NCI-H524 (cell line): Measurements from ENCODE around the gene ADAMTS17.

ENCODE experiments used
- DNase-seq, 2 experiments: peaks; one replicate each; lab custom pipeline; 2025; lab: John Stamatoyannopoulos, UW

Gene ADAMTS17, protein sequence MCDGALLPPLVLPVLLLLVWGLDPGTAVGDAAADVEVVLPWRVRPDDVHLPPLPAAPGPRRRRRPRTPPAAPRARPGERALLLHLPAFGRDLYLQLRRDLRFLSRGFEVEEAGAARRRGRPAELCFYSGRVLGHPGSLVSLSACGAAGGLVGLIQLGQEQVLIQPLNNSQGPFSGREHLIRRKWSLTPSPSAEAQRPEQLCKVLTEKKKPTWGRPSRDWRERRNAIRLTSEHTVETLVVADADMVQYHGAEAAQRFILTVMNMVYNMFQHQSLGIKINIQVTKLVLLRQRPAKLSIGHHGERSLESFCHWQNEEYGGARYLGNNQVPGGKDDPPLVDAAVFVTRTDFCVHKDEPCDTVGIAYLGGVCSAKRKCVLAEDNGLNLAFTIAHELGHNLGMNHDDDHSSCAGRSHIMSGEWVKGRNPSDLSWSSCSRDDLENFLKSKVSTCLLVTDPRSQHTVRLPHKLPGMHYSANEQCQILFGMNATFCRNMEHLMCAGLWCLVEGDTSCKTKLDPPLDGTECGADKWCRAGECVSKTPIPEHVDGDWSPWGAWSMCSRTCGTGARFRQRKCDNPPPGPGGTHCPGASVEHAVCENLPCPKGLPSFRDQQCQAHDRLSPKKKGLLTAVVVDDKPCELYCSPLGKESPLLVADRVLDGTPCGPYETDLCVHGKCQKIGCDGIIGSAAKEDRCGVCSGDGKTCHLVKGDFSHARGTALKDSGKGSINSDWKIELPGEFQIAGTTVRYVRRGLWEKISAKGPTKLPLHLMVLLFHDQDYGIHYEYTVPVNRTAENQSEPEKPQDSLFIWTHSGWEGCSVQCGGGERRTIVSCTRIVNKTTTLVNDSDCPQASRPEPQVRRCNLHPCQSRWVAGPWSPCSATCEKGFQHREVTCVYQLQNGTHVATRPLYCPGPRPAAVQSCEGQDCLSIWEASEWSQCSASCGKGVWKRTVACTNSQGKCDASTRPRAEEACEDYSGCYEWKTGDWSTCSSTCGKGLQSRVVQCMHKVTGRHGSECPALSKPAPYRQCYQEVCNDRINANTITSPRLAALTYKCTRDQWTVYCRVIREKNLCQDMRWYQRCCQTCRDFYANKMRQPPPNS

DNA sequence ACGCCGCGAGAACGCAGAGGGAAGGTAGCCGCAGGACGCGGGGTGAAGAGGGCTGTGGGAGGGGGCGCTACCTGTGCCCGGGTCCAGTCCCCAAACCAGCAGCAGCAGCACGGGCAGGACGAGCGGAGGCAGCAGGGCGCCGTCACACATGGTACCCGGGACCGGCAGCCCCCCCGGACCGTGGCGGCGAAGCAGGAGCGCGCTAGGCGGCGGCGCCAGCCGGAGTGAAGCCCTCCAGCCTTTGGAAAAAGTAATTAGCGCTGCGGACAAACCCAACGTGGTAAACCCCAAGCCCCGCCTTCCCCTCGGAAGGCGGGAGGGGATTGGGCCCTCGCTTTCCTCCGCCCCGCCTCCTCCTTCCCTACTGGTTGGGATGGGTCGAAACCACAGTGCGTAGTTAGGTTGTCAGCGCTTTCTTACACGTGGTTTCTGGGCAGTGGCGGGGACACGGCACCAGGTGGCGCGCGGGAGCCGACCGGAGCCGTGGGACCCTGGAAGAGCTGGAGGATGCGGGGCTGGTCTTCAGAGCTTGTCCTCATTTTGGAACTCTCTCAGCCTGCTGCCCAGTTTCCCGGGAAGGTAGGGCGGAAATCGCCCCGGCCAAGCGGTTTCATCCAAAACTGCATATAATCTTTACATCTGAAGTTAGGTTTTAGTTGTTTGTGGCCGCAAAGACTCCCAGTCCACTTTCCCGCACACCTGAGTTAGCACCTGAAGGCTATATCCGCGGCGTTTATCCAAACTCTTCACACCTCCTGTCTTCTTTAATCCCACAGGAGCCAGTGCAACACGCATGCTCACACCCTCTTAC is at the start of gene ADAMTS17:
TSS of gene ADAMTS17 (minus strand) at position 226 of the 811 bp plus-strand sequence. CDS start at position 150, 76 bp downstream.
- peak; percentile 98 to 99 for DNase-seq

DNA sequence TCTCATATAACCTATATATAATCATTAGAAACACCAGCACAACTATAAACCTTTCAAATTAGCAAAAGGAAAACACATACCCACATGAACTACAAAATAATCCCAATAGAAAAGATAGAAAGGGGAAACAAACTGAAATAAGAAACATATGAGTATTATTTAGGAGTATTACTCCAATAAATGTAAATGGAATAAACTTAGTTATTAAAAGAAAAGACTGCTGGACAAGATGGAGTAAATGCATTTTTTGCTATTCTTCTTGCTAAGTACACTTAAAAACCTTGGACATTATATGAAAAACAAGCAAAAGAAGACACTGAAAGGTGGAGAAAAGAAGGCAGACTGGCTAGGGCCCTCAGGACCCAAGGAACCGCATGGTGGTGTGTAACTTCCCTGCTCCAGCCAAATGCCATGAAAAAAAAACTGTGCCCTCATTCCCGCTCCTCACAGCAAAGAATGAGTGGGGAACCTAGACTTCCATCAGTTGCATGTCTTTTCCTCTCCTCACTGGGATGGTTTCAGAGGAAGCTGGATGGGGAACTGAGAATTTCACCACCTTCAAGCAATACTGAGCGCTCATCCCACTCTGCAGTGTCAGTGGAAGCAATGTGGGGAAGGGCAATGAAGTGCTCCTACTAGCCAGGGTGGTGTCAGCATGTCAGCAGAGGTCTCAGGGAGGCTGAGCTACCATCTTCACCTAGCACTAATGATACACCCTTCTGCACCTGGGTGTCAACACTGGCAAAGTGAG is 43.7 kb upstream of the ADAMTS17 start:
- no peak for DNase-seq

DNA sequence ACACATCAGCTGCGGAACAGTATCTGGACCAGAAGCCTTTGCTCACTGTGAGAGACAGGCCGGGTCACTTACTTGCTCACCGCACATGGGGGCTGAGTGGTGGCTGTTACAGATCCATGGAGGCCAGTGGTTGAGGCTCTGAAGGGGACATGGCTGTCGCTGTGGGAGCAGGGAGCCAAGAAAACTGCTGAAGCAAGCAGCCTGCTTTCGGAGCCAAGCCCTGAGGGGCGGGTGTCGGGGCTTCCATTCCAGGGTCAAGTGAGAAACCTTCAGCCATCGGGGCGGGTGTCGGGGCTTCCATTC is 42.3 kb upstream of the ADAMTS17 start:
- DNase-seq = no peak

DNA sequence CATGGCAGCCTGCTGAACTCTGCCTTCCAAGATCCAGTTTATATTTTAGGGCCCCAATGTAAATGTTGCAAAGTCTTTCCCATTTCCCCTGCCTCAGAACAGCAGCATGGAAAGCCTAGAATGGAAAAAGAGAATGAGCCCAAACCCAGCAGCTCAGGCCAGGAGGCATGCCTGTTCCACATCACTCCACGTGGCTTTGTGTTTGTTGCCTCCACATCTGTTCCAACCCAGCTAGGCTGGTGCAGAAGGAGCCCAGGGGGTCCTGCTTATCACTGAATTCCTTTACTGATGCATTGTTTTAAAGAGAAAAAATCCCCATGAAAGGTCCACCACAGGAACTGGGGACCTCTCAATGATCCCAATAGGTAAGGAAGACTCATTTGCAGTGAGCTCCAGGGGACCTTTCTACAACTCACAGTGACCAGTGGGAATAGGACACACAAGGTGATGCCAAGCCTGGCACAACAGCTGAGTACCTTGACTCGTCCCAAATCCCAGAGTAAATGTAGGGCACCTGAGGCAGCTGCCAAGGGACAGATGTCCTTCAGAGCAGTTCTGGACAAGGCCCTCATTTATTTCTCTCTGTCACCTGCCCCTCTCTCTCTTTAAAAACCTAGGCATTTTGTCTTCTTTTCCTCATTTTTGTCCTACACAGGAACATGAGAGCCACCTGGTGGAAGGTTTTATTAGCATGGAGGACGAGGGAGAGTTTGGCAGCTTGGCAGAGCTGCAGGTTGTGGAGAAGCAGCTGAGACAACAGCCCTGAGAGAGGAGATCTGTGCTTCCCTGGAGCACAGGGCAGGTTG is 41.7 kb upstream of the ADAMTS17 start:
- DNase-seq = peak; percentile 22 to 49

DNA sequence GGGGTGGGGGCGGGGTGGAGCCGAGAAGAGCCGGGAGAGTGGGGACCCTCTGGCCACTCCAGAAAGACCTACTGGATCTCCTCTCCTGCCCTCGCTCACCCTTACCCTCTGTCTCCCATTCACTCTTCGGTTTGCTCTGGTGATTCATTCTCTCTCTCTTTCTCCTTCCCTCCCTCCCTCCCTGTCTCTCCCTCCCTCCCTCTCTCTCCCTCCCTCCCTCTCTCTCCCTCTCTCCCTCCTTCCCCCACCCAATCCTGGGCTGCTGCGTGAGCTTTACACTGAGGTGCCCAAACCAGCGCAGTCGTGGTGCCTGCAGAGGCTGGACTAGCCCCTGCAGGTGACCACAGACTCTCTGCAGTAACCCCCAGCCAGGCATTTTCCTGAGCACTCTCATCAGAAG is 32.2 kb upstream of the ADAMTS17 start:
- DNase-seq = no peak

DNA sequence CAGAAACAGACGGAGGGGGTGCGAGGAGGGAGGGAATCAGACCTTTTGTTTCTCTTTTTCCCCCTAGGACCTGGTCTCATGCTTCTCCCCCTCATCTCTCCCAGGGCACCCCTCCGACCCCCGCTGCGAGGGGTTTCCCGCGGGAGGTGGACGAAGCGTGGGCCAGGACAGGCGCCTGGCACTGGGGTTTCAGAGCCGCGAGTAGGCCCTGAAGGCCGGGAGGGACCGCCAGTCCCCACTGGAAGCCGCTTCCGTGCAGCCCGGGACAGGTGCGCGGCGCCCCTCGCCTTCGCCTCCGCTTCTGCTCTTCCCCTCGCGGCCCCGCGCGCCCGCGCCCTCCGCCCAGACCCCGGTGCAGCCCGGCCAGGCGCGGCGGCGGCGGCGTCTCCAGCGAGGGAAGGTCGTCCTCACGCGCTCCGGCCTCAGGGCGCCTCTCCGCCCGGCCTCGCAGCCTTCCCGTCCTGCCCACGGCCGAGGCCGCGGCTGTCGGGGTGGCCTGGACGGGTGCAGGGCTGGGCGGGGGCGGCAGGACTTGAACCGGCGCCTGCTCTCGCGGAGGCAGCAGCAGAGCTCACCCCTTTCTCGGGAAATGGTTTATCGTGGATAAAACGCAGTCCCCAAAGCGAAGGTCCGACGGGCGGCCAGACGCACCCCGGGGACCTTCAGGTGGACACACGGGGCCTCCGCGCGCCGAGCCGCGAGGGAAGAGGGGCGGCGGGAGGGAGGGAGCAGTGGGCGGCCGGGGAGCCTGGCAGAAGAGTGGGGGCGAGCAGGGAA is 31.5 kb upstream of the ADAMTS17 start:
- no peak for DNase-seq

DNA sequence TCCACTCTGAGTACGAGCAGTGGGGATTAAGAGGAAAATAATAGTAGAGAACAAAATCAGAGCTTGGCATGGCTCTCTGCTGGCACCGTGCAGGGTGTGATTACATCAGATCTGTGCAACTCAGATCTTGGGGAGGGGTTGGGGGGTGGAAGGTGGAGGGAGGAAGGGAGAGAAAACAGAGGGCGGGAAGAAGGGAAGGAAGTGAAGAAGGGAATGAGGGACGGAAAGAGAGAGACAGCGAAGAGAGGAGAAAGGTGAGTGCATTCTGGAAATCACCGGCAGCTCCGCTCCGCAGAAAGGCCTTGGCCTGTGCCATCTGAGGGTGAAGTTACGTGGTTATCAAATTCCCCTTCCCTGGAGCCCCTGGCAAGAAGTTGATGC is 31.0 kb upstream of the ADAMTS17 start:
- DNase-seq = no peak

DNA sequence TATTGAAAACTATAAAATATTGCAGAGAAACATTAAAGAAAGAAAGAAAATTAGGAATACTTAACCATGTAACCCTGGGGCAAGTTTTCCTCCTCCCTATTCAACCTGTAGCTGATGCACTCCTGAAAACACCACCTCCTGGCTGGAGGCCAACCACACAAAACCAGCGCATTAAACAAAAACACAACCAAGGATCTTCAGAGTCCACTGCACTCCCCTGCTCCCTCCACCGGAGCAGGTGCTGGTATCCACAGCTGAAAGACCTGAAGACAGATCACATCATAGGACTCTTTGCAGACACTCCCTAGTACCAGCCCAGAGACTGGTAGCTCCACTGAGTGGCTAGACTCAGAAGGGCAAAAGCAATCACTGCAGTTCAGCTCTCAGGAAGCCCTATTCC is 13.6 kb upstream of the ADAMTS17 start:
- no peak for DNase-seq

DNA sequence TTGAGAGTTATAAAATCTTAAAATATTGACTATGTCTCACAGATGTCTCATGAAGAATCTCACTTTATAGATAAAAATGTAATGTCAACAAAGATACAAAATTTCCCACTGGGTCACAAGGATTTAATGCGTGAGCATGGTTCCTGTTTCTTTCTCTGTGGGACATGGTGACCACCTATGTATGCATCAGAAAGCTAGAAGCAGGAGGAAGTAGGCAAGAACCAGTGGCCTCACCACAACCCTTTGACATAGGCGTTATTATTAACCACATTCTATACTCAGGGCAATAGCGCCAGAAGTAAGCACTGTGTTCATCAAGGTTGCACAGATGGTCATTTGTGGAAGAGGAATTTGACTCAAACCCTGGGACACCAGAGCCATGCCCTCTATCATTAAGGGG is 11.7 kb upstream of the ADAMTS17 start:
- no peak for DNase-seq

DNA sequence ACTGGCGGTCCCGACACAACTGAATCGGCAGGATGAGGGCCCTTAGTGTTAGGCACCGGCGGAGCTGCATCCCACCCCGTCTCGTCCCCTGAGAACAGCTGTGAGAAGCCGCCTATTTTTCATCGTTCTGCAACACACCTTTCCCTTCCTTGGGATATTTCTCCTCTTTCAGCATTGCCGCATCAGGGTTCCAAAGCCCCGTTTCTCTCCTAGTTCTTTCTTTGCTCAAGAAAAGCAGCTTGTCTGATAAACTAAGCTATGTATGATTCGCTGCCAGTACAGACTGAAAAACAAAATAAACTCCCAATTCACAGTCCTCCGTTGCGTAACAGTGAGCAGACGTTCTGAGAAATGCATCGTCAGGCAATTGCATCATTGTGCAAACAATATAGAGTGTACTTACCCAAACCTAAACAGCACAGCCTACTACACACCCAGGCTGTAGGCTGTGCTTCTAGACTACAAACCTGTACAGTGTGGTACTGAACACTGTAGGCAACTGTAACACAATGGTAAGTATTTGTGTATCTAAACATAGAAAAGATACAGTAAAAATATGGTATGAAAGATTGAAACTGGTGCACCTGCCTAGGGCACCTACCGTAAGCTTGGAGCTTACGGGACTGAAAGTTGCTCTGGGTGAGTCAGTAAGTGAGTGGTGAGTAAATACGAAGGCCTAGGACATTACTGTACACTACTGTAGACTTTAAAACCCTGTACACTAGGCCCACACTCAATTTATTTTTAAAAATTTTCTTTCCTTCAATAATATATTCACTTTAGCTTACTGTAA is 8.9 kb upstream of the ADAMTS17 start:
- DNase-seq = no peak

DNA sequence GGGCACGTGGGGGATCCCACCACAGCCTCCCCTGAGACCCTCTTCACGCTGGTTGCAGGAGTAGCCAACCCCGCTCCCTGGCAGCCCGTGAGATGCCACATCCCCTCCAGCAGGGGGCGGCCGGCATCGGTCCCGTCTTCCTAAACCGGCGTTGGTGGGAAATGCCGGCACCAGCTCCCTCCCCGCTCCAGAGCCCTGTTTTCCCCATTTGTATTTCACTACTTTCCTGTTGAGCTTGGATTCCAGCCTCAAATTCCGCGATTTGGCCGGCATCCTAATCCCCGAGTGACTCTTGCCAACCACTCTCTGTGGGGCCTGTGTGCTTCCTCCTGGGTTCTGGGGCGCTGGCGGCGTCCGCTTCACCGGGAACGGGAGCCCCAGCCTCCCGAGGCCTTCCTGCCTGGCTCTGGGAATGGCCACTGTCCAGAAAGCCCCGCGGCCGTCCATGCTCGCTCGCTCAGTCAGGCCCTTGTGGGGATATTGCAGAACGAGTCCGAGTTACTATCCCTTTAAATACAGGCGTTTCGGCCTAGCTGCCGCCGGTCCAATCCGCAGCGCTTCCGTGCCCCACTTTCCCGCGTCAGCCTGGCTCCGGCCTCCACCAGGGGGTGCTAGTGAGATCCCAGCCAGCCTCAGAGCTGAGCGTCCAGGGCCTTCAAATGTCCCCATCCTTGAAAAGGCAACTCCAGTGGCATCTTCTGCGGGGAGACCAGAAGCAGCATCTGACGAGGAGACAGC is 8.1 kb upstream of the ADAMTS17 start:
- DNase-seq = peak; percentile 68 to 82

DNA sequence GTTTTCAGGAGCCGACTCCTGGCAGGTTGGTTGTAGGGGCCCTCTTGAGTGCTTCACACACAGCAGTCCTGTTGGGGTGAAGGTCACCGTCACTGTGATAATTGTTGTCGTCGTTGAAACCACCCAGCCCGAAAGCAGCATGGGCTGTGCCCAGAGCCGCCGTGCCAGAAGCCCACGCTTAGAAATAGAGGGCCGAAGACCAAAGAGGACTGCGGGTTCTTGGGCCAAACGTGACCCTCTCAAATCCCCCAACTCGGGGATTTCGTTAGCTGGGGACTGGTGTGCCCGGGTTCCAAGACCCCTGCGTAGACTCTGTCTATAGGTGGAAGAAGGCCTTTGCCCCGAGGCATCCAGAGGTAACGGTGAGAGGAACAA is 7.5 kb upstream of the ADAMTS17 start:
- DNase-seq = no peak

DNA sequence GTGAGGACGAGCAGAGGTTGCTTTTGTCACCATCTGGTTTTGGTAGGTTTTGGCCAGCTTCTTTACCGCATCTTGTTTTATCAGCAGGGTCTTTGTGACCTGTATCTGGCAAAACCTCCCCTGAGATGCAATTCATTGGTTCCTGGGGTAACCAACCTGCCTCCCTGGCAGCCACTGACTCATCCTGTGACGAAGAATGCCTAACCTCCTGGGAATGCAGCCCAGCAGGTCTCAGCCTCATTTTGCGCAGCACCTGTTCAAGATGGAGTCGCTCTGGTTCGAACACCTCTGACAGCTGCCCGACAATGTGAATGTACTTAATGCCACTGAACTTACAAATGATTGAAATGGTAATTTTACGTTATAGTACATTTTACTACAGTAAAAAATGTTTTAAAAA is 6.8 kb upstream of the ADAMTS17 start:
- DNase-seq = no peak

DNA sequence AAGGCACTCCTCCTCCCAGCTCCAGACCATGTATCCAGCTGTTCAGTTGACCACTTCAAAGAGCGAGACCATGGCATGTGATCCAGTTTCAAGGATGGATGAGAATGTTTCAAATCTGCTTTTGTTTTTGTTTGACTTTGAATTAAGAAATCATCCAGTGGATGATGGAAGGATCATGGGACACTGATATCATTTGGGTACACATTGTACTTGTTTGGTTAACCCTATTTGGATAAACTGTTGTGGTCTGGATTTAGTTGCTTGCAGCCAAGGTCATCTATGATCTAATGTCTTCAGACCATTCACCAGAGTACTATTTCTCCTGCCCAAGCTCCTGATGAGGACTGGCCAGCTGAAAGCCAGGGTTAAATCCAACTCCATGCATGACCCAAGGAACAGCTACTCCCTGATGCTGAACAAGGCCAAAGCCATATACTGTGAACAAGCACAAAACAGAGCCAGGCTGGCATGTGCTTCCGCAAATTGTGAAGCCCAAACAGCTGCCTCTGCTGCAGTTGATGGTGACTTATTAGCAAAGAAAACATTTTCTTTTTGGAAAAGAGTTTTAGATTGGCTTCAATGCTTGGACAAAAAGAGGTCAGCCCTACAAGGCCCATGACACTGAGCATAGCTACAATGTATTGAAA is 5.2 kb upstream of the ADAMTS17 start:
- DNase-seq = no peak

DNA sequence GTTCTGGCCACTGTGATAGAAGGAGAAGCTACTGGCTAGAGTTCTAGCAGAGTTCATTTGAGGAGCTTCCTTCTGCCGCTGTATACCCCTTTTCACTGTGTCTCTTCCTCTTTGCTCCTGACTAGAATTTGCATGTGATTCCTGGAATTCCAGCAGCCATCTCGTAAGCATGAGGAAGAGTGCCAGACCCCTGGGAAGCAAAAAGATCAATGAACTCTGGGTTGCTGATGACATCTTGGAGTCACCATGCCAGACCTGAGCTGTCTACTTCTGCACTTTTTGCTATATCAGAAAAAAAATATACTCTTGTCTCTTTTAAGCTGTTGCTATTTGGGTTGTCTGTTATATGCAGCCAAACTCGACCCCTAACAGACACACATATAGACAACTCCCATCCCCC is 3.7 kb upstream of the ADAMTS17 start:
- no peak for DNase-seq

DNA sequence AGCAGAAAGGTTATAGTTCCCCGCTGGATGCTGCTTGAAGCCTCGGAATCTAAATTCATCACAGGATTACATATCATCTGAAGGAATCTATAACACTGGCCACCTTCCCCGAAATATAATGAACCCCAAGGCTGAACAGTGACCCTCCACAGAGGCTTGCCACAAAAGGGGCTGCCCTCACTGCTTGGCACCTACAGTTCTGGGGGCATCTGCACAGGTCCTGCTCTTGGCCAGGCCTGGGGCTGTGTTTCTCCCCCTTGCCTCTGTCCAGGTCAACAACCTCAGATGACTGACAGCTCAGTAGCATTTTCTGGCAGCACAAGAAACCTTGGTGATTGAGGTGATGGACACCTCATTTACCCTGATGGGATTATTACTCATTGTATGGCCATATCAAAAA is 1.5 kb upstream of the ADAMTS17 start:
- no peak for DNase-seq

DNA sequence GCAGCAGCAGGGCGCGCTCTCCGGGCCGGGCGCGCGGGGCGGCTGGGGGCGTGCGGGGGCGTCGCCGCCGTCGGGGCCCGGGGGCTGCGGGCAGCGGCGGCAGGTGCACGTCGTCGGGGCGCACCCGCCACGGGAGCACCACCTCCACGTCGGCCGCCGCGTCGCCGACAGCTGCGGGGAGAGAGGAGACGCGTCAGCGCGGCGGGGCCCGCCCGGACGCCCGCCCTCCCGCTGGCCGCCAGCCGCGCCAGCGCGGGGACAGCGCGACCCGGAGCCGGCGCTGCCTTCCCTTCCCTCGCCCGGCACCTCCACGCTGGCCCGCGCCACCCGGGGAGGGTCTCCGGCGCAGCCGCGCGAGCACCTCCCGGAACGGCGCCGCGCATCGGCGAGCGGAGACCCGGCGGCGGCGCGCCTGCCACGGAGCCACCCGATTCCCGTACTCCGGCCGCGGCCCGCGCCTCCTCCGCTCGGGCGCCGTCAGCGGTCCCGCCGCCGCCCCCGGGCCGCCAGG is 481 bp downstream of the ADAMTS17 start:
- DNase-seq = peak in 1 of 2 experiments; percentile 56
